GM21515 (cell line): ENCODE results near the gene FOXP4.

Experiments
- ATAC-seq: cut with Tn5 transposase; IDR thresholded peaks from one replicate; pipeline ENCODE4 v1.9.1; 2021; ENCODE audit not compliant: unreplicated experiment

Gene FOXP4

GRCh38 chr6:41622206-41622988, 76.2 kb downstream of the FOXP4 start:
- ATAC-seq = no peak

- no peak for ATAC-seq
These were observed 77.1 kb downstream of the FOXP4 start for GRCh38 chr6:41623330-41623729.

GRCh38 chr6:41624621-41625380, 78.6 kb downstream of the FOXP4 start:
- ATAC-seq = no peak

GRCh38 chr6:41625442-41625841, 79.3 kb downstream of the FOXP4 start:
- ATAC-seq = no peak

- no peak for ATAC-seq
These were observed 79.8 kb downstream of the FOXP4 start for GRCh38 chr6:41626022-41626421.

- no peak for ATAC-seq
These were observed 80.7 kb downstream of the FOXP4 start for GRCh38 chr6:41626917-41627316.

- ATAC-seq = no peak
These were observed 82.9 kb downstream of the FOXP4 start for GRCh38 chr6:41629128-41629527.

GRCh38 chr6:41630069-41630468, 83.9 kb downstream of the FOXP4 start:
- no peak for ATAC-seq

GRCh38 chr6:41630946-41631345, 84.8 kb downstream of the FOXP4 start:
- no peak for ATAC-seq

- no peak for ATAC-seq
These were observed 87.0 kb downstream of the FOXP4 start for GRCh38 chr6:41633056-41633634.

GRCh38 chr6:41634657-41635056, 88.5 kb downstream of the FOXP4 start:
- no peak for ATAC-seq

GRCh38 chr6:41635365-41635764, 89.2 kb downstream of the FOXP4 start:
- ATAC-seq = no peak

- ATAC-seq = no peak
These were observed 90.6 kb downstream of the FOXP4 start for GRCh38 chr6:41636833-41637193.

GRCh38 chr6:41637194-41638001, 91.2 kb downstream of the FOXP4 start:
- ATAC-seq = no peak

GRCh38 chr6:41638002-41638934, 92.1 kb downstream of the FOXP4 start, which contains the start of gene MDFI:
MDFI (plus strand) TSS chr6:41638468; CDS start chr6:41638750, 282 bp downstream.
- ATAC-seq = no peak

- ATAC-seq = no peak
These were observed 93.0 kb downstream of the FOXP4 start for GRCh38 chr6:41638935-41639808.

- ATAC-seq = no peak
These were observed 93.7 kb downstream of the FOXP4 start for GRCh38 chr6:41639809-41640371.

- no peak for ATAC-seq
These were observed 94.2 kb downstream of the FOXP4 start for GRCh38 chr6:41640426-41640825.
